DMS153 treated with DMSO at 0.1 percent for 48 hours (cell line): ENCODE data around the gene MAGI1.
"Not testable (repeated sequence)": the region's sequence is repeated elsewhere in the genome, so short reads cannot be mapped to it uniquely, and the experiment has no call there.

Experiments
- DNase-seq: peaks from one replicate; lab custom pipeline; 2025; ENCODE audit not compliant: unreplicated experiment; lab: John Stamatoyannopoulos, UW

MAGI1 gene

DNA sequence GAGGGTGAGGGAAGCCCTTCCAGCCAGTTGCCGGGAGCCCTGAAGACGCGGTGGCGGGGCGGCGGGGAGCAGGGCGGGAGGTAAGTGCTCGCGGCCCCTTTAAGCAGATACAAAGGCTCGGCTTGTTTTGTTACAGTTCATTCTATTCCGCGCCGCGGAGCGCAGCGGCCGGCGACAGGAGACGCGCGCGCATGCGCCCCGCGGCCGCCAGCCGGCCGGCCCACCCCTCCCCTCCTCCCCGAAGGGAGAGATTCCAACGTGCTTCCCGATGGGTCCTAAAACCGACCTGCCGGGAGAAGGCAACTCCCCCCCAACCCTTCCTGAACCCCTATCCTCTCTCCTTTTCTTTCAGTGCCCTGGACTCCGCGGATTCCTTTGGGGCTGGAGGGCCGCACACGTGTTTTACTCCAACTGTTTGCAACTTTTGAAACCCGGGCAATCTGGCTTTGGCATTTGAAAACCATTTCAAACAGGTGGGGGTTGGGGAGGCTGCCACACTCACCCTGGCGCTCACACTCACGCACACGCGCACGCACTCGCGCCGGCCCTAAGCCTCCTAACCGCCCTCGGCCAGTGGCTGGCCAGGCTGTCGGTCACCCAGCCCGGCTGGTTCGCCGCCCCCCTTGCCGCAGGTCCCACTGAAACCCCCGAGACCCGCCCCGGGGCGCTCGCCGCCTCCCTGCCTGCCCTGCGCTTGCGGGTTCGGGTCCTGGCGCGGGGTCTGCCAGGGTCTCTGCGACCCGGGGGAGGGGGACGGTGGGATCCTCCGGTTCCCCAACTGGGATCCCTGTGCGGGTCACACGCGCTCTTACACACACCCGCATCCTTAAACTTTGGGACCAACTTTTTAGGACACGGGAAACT, at the start of gene MAGI1:
Gene MAGI1 (minus strand): TSS at position 193 of the 864 bp plus-strand sequence. CDS start 610 bp downstream, outside the sequence.
- peak; percentile 58 for DNase-seq

- DNase-seq: no peak
These were observed 45.1 kb upstream of the MAGI1 start for GRCh38 chr3:66083784-66084213.

DNA sequence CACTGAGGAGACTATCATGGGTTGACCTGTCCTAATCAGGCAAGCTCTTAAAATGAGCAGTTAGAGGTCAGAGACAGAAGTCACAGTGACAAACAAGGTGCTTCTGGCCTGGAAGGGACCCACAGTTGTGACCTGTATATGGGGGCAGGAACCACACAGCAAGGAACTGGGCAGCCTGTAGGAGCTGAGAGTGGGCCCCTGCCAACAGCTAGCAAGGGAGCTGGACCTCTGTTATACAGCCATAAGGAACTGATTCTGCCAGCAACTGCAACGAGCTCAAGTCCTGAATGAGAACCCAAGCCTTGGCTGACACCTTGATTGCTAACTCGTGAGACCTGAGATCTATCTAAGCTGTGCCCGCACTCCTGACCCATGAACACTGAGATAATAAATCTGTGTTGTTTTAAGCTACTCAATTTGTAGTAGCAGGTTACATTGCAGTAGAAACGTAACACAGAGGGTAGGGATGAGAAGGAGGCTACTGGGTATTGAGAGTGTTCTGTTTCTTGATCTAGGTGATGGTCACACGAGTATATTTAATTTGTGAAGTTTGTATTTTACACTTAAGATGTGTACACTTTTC, 44.5 kb upstream of the MAGI1 start:
- no peak for DNase-seq

DNA sequence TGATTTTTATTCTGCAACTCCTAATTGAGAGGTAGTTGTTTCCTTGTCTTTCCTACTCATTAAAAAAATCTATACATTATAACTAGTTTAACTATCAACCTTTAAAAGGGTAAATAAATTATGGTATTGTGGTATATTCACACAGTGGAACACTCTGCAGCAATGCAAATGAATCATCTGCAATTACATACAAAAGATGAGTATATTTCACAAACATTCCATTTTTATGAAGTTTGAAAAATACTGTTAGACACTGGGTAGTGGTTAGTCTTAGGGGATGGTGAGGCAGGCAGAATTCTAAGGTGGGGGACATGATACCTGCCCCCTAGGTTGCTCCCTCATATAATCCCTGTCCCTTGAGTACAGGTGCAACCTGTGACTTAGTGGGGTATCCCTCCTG, 44.0 kb upstream of the MAGI1 start:
- no peak for DNase-seq

DNA sequence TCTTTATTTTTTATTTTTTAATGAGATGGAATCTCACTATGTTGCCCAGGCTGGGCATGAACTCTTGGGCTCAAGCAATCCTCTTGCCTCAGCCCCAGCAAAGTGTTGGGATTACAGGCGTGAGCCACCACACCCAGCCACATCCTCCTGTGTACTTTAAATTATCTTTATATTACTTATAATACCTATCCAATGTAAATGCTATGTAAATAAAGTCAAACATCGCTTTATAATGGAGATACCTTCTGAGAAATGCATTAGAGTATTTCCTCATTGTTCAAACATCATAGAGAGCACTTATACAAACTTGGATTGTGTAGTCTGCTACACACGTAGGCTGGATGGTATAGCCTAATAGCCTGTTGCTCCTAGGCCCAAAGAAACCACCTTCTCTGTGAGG, 41.4 kb upstream of the MAGI1 start:
- no peak for DNase-seq

DNA sequence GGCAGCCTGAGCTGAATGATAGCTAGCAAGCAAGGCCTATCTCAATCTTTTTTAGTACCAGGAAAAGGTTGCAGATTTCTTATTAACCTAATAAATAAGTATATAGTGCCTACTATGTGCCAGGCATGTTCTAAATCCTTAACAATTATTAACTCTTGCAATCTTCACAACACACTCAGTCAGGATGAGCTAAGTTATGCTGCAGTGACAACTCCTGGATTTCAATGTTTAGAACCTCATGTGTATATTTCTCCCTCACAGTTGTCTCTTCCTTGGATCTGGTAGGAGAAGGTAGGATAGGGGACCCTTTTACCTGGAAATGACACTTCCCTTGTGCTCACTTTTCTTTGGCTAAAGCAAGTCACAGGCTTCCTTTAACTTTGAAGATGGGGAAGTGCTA, 39.3 kb upstream of the MAGI1 start:
- no peak for DNase-seq

DNA sequence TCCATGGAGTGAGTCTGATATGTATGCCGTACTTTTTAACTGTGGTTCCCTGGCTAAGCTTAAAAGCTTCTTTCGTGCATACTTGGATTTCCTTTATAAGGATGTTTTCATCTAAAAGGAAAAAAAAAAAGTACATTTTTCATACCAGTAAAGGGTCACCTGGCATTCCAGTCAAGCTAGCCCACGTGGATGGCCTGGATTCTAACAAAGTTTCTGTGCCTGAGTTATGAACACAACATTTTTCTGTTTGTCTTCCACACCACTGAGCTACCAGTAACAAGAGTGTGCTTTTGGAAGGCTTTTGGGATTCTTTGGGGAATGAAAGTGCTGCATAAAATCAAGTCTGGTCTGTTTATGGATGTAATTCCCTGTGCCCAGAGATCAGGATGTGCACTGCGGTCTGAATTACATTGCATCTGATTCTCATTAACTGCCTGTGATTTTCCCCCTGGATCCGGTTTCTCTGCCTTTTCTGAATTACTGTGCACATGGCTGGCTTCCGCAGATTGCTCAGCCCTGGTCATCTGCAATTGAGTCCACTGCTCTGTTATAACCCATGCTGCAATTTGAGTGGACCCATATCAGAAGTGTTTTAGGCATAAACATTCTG, 38.2 kb upstream of the MAGI1 start:
- no peak for DNase-seq

GRCh38 chr3:66075281-66075680, 36.6 kb upstream of the MAGI1 start:
- DNase-seq: no peak

DNA sequence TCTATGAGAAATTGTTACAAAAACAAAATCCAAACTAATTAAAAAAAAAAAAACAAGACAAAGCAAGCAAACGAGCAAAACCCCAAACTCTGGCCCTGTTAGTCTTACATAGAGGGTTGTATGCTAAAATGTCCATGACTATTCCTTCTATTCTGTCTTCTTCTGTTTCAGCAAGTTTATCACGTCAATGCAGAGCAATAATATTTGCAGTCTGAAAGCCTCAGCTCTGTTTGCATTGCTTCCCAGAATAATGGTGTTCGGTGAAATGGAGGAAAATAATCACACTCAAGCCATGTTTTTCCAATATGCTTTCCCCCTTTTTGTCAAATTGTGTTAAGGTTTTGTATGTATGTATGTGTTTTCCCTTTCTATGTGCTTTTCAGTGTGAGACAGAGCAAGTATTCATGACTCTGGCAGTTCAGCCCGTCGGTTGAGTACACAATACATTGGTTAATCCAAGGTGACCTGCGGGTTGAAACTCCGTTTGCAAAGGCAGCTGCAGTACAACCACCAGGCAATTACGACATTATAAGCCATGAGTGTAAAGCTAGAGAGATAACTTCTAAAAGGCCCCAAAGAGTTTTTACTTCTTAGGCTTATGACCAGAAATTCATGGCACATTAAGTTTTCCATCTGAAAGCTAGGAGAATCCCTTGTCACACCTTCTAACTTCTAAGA, 34.9 kb upstream of the MAGI1 start:
- no peak for DNase-seq

DNA sequence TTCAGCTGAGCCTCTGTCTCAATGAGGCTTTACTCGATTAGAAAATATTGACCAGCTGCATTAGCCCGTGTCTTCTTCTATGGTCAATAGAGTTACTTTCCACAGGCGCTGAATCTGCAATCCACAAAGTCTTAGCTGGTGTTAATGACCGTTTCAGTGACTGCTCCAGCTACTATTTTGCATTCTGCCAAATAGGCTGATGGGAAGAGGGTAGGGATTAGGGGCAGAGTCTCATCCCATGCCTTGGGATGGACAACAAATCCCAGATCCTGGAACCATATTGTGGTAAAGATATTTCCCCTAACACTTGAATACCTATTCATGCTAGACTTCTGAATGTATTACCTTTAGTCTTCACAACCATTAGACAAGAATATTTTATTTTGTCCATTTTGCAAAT, 29.5 kb upstream of the MAGI1 start:
- DNase-seq: no peak

- no peak for DNase-seq
These were observed 28.4 kb upstream of the MAGI1 start for GRCh38 chr3:66066963-66067617.

DNA sequence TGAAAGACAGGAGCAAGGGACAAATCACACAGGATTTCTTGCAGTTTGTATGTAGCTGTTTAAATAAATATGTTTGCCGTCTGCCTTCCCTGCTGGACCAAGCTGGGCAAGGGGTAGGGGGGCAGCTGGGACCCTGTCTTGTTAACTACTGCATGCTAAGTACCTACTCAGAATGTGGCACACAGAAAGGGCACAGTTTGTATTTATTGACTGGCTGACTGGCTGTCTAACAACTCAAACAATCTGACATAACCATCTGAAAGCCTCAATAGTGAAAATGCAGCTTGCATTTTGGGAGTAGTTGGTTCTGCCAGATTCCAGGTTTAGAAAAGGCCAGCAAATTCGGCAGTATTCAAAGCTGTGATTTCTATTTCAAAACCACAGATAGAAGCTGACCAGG, 16.6 kb upstream of the MAGI1 start:
- no peak for DNase-seq

DNA sequence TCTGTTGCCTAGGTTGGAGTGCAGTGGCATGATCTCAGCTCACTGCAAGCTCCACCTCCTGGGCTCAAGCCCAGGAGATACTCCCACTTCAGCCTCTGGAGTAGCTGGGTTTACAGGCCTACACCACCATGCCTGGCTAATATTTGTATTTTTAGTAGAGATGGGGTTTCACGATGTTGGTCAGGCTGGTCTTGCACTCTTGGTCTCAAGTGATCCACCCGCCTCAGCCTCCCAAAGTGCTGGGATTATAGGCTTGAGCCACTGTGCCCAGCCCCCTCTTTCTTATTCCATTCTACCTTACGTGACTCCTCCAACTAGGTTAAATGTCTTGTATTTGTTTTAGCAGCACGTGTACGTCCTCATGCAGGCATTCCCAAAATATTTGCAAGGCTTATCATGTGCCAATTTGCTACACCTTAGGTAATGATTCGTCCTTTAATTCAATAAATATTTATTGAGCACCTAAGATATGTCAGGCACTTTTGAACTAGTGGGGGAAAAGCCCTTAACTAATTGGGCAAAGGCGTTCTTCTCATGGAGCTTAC, 14.9 kb upstream of the MAGI1 start:
- DNase-seq: no peak

- no peak for DNase-seq
These were observed 14.2 kb upstream of the MAGI1 start for GRCh38 chr3:66052721-66053549.

GRCh38 chr3:66050821-66051220, 12.1 kb upstream of the MAGI1 start:
- DNase-seq: no peak

- no peak for DNase-seq
These were observed 9.3 kb upstream of the MAGI1 start for GRCh38 chr3:66048051-66048395.

DNA sequence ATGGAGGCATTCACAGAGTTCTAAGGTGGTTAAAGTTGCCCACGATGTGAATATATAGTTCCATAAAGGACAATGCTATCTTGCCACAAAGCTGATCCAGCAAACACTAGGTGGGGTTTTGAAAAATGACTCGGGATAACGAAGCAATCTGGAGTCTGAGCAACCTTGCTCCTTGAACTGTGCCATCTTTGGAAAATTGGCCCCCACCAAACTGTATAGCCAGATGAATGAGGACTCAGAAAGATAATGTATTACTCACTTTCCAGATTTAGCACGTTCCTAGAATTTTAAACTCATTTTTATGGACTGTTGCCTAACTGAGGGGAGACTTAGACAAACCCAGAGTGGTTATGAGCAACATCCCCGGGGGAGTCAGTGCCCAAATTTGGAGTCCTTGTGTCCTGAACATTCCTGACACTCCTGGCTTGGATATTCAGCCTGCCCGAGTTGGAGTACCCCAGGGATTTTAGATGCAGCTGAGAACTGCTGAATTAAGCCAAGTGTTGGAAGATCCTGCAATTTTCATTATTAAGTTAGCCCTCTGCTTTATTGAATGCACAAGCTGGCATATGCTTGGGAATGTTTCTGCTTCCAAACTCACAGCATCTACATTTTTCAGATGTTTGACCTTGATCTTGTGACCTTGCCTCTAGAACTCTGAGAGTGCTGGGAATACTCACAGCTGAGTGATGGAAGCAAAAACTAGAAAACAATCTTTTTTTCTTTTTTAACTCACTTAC, 8.8 kb upstream of the MAGI1 start:
- DNase-seq: no peak

- not testable (repeated sequence) for DNase-seq
These were observed 7.6 kb upstream of the MAGI1 start for GRCh38 chr3:66046321-66046720.

- no peak for DNase-seq
These were observed 3.1 kb upstream of the MAGI1 start for GRCh38 chr3:66041828-66042227.
